Measurements from ENCODE around the gene TTLL10. TPM values are rescaled to one million over a fixed set of nuclear protein-coding genes. Genes with fewer than 3 reads are reported as not detected.

The TTLL10 gene
- total RNA-seq, 3 donors from 2014 or later: 0.32 to 4.4 (median 1.8) TPM

GRCh38 chr1:1161078-1161682, 12.5 kb upstream of the TTLL10 start:
- no peak for TF ChIP-seq CTCF (IDR thresholded peaks at IDR 0.05)
- Histone ChIP-seq H3K36me3 (ENCODE audit: low read depth) (no peaks in the 10 kb centered on the region), H3K9me3 (no peaks in the 10 kb centered on the region), H3K4me3 (no peak overlapping the region), H3K4me1 (ENCODE audit: low read depth) (peaks cover 31% of the 10 kb centered on the region)
- intact Hi-C loops (cut with DNase I, micrococcal nuclease): no loop called here
- ATAC-seq (no peak), DNase-seq (peak in 1 of 3 donors; percentile 52)

GRCh38 chr1:1161683-1162079, 12.0 kb upstream of the TTLL10 start:
- TF ChIP-seq CTCF (IDR thresholded peaks at IDR 0.05): no peak
- peak in 1 of 3 donors; percentile 55 for DNase-seq
- peaks cover 31% of the 10 kb centered on the region for H3K4me1 ChIP-seq (ENCODE audit: low read depth)
- H3K9me3 ChIP-seq: no peaks in the 10 kb centered on the region
- intact Hi-C loops (cut with DNase I, micrococcal nuclease): no loop called here
- H3K36me3 ChIP-seq (ENCODE audit: low read depth): no peaks in the 10 kb centered on the region
- ATAC-seq: no peak
- no peak overlapping the region for H3K4me3 ChIP-seq

GRCh38 chr1:1162597-1163537, 10.8 kb upstream of the TTLL10 start:
- Histone ChIP-seq H3K9me3 (no peaks in the 10 kb centered on the region), H3K36me3 (ENCODE audit: low read depth) (no peaks in the 10 kb centered on the region), H3K4me3 (peak overlapping the region; percentile 43), H3K4me1 (ENCODE audit: low read depth) (peaks cover 31% of the 10 kb centered on the region)
- intact Hi-C loops (cut with DNase I, micrococcal nuclease): no loop called here
- TF ChIP-seq CTCF (IDR thresholded peaks at IDR 0.05): no peak
- ATAC-seq (peak; percentile 59), DNase-seq (peak; percentile 92 to 96 (median 95))

- H3K9me3 ChIP-seq: no peaks in the 10 kb centered on the region
- no peaks in the 10 kb centered on the region for H3K36me3 ChIP-seq (ENCODE audit: low read depth)
- H3K4me3 ChIP-seq: peak overlapping the region; percentile 43
- H3K4me1 ChIP-seq (ENCODE audit: low read depth): peaks cover 32% of the 10 kb centered on the region
- ATAC-seq (no peak), DNase-seq (peak in 2 of 3 donors; percentile 55 to 63)
- intact Hi-C loops (cut with DNase I, micrococcal nuclease): no loop called here
- TF ChIP-seq CTCF (IDR thresholded peaks at IDR 0.05): no peak
These were observed 10.1 kb upstream of the TTLL10 start for GRCh38 chr1:1163538-1164070.

- DNase-seq (peak in 1 of 3 donors; percentile 50), ATAC-seq (no peak)
- no peak for TF ChIP-seq CTCF (IDR thresholded peaks at IDR 0.05)
- H3K4me1 ChIP-seq (ENCODE audit: low read depth): peaks cover 29% of the 10 kb centered on the region
- H3K9me3 ChIP-seq: no peaks in the 10 kb centered on the region
- peak overlapping the region; percentile 43 for H3K4me3 ChIP-seq
- intact Hi-C loops (cut with DNase I, micrococcal nuclease): no loop called here
- H3K36me3 ChIP-seq (ENCODE audit: low read depth): no peaks in the 10 kb centered on the region
These were observed 9.3 kb upstream of the TTLL10 start for GRCh38 chr1:1164361-1164700.

Measured in mucosa of descending colon (tissue), 3 donors.